Kidney glomerular epithelial cell (primary cell): ENCODE results near the gene CLDN3.

Source experiments
- DNase-seq: peaks from one replicate; lab custom pipeline; 2025; lab: John Stamatoyannopoulos, UW

The CLDN3 gene

DNA sequence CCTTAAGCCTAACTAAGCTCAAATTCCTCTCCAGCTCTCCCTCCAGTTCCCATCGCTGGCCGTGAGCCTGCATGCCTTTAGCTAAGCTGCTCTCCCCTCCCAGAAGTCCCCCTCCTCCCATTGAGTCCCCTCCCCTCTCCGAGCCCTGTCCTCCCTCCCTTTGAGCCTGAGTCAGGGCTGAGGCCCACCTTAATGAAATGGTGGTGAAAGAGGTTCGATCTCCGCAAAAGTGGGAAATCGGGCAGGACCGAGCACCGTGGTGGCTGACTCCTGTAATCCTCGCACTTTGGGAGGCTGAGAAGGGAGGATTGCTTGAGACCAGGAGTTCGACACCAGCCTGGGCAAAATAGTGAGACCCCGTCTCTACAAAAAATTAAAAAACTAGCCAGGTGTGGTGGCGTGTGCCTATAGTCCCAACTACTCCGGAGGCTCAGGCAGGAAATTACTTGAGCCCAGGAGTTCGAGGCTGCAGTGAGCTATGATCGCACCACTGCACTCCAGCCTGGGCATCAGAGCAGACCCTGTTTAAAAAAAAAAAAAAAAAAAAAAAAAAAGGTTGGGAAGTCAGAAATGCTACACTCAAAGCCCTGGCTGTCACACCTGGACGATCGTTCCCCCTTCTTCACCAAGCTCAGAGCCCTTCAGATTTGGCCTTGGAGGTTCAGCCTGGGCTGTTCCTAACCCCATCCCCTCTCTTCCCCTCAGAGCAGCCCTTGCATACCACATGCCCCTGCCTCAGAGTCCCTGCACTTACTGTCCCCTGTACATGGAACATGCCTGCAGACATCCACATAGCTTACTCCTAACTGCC lies 995 bp upstream of the CLDN3 start:
- no peak for DNase-seq

DNA sequence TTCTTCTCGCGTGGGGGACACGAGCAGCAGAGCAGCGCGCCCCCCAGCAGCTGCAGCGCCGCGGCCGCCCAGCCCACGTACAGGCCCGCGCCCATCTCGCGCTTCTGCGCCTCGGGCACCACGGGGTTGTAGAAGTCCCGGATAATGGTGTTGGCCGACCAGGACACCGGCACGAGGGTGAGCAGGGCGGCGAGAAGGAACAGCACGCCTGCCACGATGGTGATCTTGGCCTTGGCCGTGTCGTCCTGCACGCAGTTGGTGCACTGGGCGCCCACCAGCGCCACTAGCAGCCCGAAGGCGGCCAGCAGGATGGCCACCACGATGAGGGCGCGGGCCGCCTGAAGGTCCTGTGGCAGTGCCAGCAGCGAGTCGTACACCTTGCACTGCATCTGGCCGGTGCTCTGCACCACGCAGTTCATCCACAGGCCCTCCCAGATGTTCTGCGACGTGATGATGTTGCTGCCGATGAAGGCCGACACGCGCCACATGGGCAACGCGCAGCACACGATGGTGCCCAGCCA lies 529 bp downstream of the CLDN3 start:
- DNase-seq: no peak

DNA sequence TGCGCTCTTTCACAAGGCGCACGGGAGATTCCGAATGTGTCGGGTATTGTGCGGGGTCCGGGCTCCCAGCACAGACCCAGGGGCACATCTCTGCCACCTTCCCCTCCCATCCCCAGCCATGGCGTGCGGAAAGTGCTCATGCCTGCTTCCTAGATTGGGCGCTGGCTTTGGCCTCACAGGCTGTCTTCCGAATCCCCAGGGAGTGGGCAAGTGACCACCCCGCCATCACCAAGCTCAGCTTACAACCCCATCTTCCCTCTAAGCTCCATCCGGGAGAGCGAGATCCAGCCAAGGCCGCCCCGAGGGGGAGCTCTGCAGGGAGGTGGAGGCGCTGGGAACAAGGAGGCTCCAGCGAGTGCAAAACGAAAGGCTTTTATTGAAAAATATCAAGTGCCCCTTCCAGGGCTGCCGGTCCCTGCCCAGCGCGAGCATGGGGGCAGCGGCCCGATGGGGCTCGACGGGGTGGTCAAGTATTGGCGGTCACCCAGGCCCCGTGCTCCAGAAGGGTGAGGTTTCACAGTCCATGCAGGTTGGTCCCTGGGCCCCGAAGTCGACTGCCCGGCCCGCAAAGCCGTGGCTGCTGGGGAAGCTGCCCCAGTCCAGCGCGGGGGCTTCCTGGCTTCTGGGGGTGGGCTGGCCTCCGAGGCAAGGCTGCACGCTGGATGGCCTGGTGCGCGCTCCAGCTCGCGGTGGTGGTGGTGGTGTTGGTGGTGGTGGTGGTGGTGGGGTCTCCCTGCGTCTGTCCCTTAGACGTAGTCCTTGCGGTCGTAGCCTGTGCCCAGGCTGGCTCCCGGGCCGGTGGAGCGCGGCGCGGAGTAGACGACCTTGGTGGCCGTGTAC lies 1.2 kb downstream of the CLDN3 start:
- no peak for DNase-seq

DNA sequence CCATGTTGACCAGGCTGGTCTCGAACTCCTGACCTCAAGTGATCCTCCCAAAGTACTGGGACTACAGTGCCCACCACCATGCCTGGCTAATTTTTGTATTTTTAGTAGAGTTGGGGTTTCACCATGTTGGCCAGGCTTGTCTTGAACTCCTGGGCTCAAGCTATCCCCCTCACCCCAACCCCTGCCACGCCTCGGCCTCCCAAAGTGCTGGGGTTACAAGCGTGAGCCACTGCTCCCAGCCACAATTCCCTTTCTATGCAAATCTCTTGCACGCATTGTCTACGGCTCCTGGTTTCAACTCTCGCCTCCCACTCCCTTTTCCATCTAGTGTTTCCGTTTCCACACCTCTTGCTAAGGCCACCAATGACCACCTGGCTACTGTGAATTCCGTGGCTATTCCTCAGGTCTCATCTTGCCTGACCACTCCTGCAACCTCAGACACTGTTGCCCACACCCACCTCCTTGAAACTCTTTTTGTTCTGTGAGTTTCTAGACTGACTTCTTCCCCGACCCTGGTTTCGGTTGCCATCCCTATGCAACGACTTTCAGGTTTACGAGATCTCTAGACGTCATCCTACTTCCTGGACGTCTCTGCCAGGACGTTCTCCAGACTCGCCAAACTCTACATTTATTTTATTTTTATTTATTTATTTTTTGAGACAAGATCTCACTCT lies 3.4 kb downstream of the CLDN3 start:
- no peak for DNase-seq

DNA sequence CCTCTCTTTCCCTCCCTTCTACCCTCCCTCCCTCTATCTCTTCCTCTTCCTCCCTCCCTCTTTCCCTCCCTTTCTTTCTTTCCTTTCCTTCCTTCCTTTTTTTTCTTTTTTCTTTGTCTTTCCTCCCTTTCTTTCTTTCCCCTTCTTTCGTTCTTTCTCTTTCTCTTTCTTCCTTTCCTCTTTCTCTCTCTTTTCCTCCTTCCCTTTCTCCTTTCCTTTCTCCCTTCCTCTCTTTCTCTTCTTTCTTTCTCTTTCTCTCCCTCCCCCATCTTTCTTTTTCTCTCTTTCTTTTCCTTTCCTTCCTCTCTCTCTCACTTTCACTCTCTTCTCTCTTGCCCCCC lies 7.4 kb downstream of the CLDN3 start:
- DNase-seq: no peak

DNA sequence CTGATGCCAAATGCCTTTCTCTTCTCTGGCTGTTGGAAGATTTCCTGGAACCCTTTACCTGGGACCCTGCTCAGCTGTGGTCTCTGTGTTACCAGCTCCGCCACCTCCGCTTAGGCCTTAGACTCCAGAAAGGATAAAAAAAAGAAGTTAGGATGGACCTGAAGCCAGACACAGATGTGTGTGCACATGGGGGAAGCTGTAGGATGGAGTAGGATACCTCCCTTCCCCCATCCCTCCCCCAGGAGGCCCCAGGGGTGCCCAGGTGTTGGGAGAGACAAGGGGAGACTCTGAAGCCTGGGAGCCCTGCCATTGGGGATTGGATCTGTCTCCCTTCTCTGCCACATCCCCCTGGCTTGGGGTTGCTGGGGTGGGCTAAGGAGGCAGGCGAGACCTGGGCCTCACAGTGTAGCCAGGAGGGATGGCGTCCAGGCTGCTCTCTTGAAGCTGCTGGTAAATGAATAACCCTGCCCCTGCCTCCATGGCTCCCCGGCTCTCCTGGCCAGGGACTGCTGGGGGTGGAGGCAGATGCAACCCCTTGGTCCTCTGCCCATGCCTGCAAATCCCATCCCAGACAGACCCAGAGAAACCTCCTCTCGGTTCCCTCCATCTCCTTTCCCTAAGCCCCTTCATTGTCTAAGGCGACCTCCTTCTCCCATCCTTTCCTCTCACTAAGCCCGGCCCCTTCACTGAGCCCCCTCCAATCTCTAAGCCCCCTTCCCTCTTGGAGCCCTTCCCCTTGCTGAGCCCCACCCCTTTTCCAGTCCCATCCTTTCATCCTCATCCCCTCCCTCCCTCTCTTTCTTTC lies 8.0 kb downstream of the CLDN3 start:
- no peak for DNase-seq

DNA sequence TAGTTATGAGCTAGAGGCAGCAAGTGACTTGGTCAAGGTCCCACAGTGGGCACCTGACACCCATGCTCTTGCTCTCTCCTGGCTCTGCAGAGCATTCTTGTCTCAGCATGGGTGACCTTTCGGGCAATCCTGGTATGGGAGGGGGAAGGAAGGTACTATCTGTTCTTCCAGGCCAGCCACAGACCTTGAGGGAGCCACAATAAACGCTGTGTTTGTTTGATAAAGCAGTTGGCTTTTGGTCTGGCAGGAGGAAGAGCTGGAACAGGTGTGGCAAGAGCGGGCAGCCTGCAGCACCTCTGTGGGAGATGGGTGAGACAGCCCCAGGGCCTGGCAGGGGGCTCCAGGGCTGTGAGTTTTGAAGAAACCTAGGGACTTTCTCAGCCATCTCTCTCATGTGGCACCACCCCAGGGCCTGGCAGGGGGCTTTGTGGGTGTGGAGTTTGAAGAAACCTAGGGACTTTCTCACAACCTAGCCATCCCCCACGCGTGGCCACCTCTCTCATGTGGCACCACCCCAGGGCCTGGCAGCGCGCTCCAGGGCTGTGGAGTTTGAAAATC lies 11.4 kb downstream of the CLDN3 start:
- no peak for DNase-seq

DNA sequence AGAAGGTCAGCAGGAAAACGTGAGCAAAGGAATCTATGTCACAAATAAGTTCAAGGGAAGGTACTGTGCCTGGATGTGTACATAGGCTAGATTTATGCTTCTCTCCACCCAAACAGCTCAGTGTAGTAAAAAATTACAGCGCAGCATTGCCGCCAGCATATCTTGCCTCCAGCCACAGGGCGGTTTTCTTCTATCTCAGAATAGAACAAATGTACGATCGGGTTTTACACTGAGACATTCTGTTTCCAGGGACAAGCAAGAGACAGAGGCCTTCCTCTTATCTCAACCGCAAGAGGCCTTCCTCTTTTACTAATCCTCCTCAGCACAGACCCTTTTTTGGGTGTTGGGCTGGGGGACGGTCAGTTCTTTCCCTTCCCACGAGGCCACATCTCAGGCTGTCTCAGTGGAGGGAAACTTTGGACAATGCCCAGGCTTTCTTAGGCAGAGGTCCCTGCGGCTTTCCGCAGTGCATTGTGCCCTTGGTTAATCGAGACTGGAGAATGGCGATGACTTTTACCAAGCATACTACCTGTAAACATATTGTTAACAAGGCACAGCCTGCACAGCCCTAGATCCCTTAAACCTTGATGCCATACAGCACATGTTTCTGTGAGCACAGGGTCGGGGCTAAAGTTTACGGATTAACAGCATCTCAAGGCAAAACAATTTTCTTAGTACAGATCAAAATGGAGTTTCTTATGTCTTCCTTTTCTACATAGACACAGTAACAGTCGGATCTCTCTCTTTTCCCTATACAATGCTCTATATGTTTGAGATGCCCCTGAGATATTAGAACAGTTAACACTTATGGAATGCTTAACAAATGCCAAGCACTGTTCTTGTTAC lies 19.9 kb downstream of the CLDN3 start:
- no peak for DNase-seq

DNA sequence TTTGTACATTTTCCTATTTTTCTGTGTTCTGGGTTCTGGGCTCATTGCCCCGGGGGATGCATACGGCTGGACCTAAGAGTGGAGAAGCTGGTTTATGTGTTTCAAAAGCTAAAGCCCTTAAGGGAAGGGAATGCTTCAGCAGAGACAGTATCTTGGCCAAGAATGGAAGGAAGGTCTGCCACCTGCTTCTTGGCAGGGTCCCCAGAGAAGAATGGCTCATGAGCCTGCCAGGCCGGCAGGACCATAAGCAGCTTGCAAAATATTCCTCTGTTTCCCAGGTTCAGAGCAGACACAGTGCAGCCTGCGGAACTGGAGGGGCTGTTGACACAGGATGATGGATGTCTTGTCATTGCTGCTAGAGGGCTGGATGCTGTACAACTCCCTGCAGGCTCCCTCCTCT lies 23.7 kb downstream of the CLDN3 start:
- DNase-seq: no peak

DNA sequence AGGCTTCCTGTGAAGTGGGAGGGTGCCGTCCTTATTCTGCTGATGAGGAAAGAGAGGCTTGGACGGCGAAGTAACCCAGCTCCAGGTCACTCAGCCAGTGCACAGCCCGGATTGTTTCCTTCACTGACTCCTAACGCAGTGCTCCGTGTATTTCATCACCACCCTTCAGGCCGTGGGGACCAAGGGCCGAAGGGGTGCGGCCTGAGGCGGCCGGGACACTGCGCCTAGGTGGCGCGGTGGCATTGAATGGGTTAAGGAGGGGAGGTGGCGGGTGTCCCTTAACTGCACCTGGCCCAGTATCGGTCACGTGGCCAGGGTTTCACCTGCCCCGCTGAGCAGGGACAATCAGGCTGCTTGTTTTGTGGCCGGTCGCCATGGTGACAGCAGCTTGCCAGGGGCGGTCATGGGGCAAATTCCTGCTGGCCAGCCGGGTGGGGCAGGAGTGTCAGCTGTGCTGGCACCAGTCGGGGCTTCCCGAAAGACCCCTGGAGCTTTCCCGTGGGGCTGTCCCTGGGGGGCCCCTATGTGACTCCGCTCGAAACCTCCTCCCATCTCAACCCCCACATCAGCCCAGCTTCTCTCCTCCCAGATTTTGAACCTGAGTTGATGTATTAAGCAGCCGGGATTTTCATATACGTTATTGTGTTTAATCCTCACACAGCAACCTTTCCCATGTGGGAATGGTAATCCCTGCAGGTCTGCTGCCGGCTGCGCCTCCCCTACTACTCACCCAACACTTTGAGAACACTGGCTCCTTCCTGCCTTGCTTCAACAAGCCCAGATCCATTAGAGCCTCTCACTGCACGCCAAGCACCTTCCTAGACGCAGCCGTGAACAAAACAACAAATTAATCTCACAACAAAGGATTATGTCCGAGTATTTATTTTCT lies 27.1 kb downstream of the CLDN3 start:
- peak; percentile 86 for DNase-seq

DNA sequence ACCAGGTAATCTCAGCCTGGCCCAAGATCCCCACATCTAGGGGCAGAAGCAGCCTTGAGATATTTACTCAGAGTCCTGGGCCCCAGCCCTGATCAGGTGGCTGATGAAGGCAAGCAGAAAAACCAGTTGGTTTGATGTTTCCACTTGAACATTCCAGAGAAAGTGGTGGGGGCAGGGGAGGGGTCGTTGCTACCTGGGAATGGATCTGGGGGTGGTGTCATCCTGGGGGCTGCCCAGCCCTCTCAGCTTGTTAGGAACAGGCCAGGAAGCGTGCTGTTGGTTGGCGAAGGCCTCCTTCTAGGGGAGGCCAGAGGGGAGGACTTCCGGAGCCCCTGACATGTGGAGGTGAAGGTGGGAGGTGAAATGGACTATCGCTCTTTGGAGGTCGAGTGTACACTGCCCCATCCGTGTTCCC lies 27.7 kb downstream of the CLDN3 start:
- peak; percentile 69 for DNase-seq

DNA sequence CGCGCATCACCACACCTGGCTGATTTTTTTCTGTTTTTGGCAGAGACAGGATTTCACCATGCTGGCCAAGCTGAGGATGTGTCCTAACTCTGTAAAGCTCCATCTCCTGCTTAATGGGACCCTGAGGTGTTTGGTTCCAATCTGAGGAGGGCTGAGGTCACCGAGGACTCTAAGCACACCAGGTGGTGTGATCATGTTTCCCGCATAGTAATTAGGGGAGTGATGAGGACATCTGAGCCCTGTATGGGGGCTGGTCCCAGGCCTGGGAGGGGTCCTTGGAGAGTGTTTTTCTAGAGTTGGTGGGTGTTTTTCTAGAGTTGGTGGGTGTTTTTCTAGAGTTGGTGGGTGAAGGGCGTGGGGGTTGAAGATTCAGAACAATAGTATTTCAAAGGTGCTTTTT lies 28.5 kb downstream of the CLDN3 start:
- no peak for DNase-seq

DNA sequence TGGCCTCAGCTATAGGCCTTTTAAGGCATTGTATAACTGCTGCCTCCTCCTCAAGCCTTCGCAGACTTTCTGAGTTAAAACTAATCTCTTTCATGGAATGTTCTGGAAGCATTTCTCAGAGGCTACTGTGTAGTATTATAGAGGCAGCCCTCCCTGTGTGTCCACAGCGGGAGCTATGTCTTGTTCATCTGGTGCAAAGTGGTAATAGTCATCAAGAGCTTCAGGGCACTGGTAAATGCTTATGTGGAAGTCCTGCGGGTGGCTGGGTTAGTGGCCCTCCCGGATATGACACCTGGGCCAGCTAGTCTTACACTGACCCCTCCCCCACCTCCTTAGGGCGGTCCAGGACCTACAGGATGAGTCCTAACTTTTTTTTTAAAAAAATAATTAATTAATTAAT lies 29.3 kb downstream of the CLDN3 start:
- peak; percentile 6 for DNase-seq

DNA sequence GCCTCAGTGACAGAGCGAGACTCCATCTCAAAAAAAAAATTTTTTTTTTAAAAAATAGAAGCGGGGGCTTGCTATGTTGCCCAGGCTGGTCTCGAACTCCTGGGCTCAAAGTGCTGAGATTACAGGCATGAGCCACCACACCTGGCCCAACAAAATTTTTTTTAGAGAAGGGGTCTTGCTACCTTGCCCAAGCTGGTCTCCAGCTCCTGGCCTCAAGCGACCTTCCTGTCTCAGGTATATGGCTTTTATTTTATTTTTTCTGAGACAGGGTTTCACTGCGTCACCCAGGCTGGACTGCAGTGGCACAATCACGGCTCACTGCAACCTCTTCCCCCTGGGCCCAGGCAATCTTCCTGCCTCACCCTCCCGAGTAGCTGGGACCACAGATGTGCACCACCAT lies 29.9 kb downstream of the CLDN3 start:
- DNase-seq: no peak

DNA sequence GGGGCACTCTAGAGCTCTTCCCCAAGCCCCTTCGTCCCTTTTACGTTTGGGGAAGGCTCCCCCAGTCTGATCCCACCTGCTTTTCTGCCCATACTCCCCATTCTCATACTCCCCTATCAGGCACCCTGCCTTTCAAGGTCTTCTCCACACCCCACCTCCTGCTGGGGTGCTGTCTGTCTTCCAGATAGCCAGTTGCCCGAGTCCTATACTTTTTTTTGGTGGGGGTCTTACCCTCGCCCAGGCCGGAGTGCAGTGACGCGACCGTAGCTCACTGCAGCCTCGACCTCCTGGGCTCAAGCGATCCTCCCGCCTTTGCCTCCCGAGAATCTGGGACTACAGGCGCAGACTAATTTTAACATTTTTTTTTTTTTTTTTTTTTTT lies 30.7 kb downstream of the CLDN3 start:
- no peak for DNase-seq

DNA sequence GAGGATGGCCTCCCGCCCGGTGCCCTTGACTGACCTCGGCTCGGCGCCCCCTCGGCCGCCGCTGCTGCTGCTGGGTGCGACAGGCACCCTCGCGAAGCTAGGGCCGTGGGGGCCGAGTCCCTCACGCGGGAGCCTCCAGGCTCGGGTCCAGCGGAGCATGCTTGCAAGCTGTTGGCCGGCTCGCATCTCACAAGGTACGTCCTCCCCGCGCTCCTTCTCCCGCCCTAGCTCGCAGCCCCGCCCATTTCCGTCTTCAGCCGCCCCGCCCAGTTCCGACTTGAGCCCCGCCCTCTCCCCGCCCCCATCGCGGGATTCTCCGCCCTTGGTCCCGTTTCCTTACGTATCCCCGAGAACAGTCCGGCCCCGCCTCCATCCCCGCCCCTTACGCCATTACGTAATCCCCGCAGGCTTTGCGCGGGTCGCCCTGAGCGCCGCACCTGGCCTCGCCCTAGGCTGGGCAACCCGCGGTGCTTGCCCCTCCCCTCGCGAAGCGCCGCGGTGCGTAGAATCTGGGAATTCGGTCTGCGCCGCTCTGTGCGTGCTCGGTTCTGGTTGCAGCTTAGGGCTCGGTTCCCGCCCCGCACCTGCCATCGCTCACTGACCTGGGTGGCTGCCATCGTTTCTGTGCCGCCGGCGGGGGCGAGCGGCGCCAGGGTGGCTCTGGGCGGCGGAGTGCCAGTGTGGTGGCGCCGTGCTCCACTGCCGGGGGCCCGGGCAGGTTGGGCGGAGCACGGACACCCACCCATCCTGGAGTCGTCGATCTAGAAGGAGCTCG lies 31.3 kb downstream of the CLDN3 start, which contains the start of gene ABHD11:
ABHD11 (minus strand) TSS at position 191 of the 775 bp plus-strand sequence; CDS start at position 159, 32 bp downstream.
- peak; percentile 89 for DNase-seq

DNA sequence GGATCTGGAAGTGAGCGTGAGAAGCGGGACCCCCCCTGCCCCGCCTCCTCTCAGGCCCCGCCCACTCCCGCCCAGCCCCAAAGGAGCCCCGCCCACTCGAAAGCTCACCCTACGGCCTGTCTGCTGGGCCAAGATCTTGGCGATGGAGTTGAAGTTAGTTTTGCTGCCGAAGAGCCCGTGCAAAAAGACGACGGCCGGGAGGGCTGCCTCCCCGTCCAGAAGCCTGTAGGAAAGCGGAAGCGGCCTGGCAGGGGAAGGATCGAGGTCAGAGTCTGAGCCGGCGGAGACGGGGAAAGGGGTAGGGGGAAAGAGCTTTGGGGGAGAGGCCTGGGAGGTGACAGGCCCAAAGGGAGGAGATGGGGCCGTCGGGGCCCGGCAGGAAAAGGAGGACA lies 31.9 kb downstream of the CLDN3 start:
- peak; percentile 14 for DNase-seq

DNA sequence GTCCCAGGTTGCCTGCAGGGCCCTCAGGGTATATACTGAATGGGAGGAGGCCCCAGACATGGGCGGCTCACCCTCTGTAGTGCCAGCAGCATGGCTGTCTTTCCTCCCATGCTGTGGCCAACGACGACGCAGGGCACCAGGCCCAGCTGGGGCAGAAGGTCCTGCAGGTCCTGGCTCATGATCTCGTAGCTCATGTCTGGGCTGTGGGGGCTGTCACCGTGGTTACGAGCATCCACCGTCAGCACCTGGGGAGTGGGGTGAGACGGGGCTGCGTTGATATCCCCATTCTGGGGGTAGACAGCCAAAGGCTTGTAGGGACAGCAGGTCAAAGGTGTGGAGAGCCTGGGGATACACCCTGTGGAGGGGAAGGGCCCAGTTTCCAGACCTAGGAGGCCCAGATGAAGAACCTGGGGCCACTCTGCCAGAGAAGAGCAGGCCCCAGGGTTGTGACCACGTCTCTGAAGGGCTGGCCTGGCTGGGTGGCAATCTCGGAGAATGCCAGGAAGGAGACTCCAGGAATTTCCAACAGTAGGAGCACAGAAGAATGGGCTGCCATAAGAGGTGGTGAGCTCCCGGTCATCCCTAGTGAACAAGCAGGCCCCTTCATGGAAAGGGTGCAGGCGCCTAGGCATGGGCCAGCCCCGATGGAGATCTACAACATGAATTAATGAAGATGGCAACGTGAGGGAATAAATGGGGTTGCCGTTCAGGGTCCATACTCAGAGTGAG lies 32.4 kb downstream of the CLDN3 start:
- no peak for DNase-seq
